Testis (tissue), 2 donors: ENCODE results near the gene MSMB.

Experiments used
- POLR2A ChIP-seq: fragments of 450-650 bp; IDR thresholded peaks from one replicate; pipeline ENCODE4 v1.6.1; 2017; ENCODE audit warnings: antibody characterized with exemption, mild to moderate bottlenecking, moderate library complexity
- TF ChIP-seq, protein P1 (sequence below), 3 experiments: fragments of 450-650 bp in 2 of 3; fragments of 200-600 bp in 1 of 3; sonication (generic) in 1 of 3; IDR thresholded peaks; one replicate each; pipeline ENCODE4 v1.5.1; 2016 to 2019; ENCODE audit warnings: antibody characterized with exemption in 3 of 3, mild to moderate bottlenecking in 2 of 3, moderate library complexity in 1 of 3

DNA sequence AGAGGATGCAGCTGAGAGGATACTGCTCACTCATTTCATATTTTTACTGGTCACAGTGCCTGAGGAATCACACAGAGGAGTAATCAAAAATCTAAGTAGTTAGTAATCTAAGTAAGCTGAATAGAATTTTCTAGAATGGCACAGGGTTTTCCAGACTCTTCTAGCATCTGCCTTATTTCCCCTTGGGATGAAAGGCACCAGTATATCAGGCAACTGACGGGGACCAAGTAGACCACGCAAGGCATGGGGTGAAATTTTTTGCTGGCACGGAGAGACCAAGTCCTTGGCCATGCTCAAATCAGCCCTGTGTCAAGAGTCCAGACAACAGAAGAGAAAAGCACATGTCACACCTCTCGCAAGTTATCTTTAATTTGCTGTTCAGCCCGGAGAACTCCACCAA is 29.9 kb downstream of the MSMB start:
- TF ChIP-seq, protein P1, sequence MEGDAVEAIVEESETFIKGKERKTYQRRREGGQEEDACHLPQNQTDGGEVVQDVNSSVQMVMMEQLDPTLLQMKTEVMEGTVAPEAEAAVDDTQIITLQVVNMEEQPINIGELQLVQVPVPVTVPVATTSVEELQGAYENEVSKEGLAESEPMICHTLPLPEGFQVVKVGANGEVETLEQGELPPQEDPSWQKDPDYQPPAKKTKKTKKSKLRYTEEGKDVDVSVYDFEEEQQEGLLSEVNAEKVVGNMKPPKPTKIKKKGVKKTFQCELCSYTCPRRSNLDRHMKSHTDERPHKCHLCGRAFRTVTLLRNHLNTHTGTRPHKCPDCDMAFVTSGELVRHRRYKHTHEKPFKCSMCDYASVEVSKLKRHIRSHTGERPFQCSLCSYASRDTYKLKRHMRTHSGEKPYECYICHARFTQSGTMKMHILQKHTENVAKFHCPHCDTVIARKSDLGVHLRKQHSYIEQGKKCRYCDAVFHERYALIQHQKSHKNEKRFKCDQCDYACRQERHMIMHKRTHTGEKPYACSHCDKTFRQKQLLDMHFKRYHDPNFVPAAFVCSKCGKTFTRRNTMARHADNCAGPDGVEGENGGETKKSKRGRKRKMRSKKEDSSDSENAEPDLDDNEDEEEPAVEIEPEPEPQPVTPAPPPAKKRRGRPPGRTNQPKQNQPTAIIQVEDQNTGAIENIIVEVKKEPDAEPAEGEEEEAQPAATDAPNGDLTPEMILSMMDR (IDR thresholded peaks at IDR 0.05), result no peak
- TF ChIP-seq POLR2A, result no peak
